Stimulated activated CD8-positive, alpha-beta memory T cell treated with anti-CD3 and anti-CD28 coated beads, Interleukin-7, amount 100 ng/mL, for 48 hours (primary cell): Measurements from ENCODE around the gene KIF21A.

Source experiments
- DNase-seq, 2 donors: peaks; one replicate each; pipeline ENCODE4 v3.0.0-alpha.2; 2020; ENCODE audit warnings: low read depth in 1 of 2; ENCODE audit errors: extremely low read depth in 1 of 2

The KIF21A gene

DNA sequence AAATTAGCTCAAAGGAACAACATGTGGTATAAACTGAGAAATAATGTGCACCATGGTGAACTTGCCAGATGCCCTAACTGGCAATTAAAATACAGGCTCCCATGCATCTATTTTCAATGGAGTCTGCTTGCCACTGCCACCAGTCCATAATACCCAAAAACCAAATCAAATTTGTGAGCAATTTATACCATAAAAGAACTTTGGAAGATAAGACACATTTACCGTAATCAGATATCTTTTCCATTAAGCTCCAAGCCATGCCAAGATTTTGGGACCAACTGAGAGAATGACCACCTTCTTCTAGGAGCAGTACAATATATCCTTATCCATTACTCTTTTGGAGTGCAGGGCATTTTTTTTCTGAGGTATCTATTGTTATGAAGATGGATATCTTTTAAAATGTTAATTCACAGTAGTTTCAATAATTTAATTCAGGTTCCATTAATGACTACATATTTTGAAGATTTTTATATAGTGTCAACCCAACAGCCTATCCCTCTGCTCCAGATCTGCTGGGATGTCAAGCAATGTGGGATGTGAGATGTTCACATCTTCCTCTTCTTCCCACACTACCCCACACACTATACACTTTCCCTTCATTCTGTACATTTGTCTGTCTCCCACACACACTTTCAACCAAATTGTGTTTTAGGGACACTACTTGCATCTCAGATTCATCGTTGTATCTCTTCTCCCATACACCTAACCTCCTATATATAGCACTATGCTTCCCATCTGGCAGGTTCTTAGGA is 53.3 kb downstream of the KIF21A start:
- no peak for DNase-seq

GRCh38 chr12:39386335-39386734 is 56.6 kb downstream of the KIF21A start:
- no peak for DNase-seq

DNA sequence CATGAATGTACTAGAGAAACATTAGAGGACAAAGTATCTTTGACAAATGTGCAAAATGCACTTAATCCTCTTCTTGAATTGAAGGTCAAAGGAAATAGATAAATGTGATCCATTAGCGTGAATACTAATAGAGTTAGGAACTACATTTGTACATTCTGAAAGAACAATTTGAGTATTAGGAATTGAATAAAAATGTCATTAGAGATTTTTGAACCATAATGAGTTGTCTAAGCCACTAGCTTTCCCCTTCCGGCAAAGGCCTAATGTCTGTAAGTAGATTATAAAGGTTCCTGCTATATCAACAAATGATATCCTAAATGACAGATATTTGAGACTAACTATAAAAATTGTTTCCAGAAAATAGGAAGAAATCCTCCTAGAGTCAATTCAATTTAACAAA is 59.8 kb downstream of the KIF21A start:
- no peak for DNase-seq

DNA sequence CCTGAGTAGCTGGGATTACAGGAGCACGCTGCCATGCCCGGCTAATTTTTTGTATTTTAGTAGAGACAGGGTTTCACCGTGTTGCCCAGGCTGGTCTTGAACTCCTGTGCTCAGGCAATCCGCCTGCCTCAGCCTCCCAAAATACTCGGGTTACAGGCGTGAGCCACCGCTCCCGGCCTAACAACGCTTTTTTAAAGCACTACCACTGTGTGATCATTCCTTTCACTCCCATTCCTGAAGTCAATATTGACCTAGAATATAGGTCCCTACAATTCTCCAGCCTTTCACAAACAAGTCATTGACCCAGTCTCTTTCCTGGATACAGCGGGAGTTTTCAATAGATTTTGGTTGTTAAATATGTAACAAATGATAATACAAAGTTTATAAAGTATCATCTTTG is 62.8 kb downstream of the KIF21A start:
- DNase-seq = no peak

DNA sequence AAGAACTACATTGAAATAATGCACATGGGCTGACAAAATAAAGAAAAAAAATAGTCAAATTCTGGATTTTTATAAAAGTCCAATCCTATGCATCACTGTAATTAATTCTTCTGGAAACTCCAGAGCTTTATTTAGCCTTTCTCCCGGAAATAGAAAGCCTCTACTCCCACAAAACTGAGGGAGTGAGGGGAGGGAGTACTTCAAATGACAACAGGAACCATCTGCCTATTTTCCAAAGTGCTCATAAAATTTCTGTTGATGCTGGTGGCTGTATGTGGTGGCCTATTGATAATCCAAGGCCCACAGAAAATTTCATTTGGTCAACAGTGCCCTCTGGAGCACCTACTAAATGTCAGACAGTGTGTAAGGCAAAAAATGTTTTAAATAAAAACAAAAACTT is 64.6 kb downstream of the KIF21A start:
- no peak for DNase-seq

DNA sequence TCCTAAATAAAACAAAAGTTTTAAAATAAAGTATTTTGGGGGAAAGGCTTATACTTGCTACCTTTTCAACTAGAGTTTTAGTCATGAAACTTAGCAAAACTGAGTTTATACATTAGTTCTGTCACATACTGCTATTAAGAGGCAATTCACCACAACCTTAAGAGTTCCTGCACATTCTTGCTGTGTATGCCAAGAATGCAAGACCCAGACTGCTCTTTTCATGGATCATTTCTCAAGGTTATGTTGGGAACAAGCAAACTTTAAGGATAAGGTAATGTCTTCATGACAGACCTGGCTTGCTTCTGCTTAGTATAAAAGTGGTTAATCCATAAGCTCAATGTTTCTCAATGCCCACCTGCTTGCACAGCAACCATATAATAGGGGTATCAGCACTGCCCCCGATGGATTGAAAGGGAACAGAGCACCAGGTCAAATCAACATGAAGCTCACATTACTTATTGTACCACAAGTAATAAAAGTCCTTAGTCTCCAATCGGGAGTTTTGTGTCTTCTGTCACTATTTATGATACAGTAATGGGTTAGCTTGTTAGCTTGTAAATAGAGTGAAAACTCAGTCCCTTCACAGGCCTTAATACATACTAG is 67.6 kb downstream of the KIF21A start:
- DNase-seq = no peak

DNA sequence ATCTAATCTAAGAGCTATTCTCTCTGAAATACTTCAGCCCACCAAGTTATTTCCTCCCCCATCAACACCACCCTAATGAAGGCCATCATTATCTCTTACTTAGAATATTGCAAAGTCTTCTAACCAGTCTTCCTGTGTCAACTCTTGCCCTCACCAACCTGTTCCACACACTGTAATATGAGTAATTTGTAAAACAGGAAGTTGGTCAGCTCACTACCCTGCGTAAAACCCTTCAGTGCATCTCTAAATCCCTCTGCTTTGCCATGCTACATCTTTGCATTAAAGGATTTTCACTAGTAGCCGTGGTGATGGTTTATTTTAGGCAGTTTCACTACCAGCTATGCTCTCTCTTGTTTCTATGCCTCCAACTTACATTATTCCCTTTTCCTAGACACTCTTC is 70.0 kb downstream of the KIF21A start:
- no peak for DNase-seq

DNA sequence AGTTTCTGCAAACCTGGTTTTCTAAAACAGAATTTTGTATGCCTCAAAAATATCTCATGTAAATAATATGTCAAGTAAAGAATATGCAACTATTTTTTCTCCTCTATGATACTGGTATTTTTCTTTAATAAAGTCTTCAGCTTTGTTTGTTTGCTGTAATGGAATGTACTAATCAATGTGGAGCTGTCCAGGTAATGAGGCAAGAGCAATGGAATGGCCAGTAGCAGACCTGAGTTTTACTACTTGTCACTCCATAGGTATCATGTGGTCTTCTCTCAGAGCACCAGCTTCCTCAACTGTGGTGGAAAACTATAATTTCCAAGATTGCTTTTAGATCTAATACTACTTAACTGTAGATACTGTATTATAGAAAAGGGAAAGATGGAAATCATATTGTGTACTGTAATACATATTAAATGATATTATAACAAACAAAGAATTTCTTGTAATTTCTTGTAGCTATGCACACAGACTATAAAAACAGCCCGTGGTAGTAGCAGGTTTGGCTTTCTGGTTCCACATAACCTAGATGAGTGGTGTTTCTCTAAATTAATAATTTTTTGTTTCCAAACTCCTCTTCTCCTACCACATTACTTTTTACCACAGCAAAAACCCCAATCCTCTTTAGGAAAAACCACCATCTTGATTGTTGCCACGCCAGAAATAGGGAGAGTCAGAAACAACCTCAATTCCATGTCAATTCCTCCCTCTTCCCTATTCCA is 70.6 kb downstream of the KIF21A start:
- no peak for DNase-seq

DNA sequence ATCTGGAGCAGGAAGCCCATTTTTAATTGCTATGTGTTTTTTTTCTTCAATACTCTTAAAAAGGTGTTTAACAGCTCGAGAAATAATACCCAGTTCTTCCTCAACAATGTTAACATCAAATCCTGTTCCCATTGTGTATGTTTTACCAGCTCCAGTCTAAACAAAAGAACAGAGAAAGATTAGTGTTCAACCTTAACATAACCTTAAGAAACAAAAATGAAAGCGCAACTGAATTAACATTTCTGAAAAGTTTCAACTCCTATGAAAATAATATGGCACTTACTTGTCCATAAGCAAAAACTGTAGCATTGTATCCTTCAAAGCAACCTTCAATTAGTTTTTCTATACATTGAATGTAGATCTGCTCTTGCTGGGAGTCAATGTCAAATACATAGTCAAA is 73.2 kb downstream of the KIF21A start:
- no peak for DNase-seq

- no peak for DNase-seq
Observed at GRCh38 chr12:39368891-39369290, 74.0 kb downstream of the KIF21A start.

GRCh38 chr12:39368096-39368495 is 74.8 kb downstream of the KIF21A start:
- no peak for DNase-seq

DNA sequence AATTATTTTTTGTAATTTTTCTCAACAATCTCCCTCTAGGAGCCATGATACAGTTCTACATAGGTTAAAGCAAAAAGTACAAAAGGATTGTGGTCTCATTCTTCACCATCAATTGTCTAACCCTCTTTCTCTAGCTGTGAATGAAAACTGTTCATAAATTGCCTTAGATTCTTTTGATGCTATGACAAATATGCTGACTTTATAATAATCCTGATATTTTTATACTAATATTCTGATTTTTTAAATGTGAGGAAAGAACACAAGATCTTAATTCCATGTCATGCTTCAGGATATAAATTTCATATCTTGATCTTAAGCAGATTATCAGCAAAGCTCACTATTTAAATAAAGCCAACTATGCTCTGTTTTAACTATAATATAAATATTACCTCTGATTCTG is 75.4 kb downstream of the KIF21A start:
- no peak for DNase-seq

- DNase-seq = no peak
Observed at GRCh38 chr12:39365364-39366001, 77.4 kb downstream of the KIF21A start.

DNA sequence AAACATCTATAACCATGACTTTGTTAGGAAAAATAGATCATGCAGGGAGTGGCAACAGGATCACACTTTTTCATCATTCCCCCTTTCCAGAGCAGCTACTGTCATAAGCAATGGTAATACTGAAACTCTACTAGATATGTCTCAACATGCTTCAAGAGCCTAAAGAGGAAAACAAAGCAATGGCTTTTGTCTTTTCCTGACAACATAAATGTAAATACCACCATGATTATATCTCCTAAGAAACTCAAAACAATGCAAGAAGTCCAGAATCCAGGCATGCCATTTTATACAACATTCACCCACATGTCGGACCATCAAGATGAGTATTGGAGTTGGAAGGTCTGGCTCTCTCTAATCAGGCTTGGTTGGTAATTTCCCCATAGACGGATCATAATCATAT is 78.7 kb downstream of the KIF21A start:
- no peak for DNase-seq

GRCh38 chr12:39359645-39360044 is 83.3 kb downstream of the KIF21A start:
- no peak for DNase-seq

- DNase-seq = no peak
Observed at GRCh38 chr12:39357041-39357440, 85.9 kb downstream of the KIF21A start.

DNA sequence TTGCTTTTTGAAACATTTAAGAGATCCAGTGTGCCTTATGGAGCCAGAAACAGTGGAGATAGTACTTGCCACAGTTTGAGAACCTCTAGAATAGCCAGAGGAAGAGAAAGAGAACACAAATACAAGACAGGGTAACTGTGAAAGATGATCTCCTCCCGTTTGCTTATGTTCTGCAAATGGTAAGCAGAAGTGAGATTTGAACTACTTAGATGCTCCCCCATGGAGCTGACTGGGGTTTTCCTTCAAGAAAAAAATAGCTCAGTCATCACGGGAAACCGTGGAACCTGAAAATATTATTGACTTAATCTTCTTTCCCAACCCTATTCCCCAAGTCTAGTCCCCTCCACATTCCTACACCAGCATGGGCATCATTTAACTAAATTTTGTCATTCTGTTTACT is 87.1 kb downstream of the KIF21A start:
- no peak for DNase-seq

DNA sequence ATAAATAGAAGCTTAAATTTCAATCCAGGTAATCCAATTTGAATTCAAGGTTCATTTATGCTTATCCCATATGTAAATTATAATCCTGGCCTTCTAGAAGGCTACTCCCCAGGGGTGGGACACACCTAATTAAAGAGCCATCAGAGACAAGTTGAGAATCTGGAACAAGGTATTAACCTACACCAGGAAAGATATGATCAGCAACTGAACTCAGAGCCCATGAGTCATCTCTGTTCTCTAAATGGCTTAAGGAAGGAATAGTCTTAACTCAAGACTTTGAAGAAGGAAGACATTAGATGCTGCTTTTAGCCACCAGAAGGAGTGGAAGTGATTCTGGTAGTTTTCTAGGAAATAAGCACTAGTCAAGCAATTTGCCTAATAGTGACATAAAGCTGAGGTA is 88.0 kb downstream of the KIF21A start:
- DNase-seq = no peak

GRCh38 chr12:39352471-39353017 is 90.4 kb downstream of the KIF21A start:
- no peak for DNase-seq

GRCh38 chr12:39351153-39351552 is 91.8 kb downstream of the KIF21A start:
- DNase-seq = no peak

GRCh38 chr12:39348941-39349626 is 93.8 kb downstream of the KIF21A start:
- DNase-seq = no peak
